GM18873 (cell line): ENCODE data around the gene VPS26B.

Experiments
- ATAC-seq: cut with Tn5 transposase; IDR thresholded peaks from one replicate; pipeline ENCODE4 v1.9.1; 2021; ENCODE audit warnings: mild to moderate bottlenecking, moderate library complexity, moderate number of reproducible peaks; ENCODE audit not compliant: unreplicated experiment, low FRiP score

The VPS26B gene

DNA sequence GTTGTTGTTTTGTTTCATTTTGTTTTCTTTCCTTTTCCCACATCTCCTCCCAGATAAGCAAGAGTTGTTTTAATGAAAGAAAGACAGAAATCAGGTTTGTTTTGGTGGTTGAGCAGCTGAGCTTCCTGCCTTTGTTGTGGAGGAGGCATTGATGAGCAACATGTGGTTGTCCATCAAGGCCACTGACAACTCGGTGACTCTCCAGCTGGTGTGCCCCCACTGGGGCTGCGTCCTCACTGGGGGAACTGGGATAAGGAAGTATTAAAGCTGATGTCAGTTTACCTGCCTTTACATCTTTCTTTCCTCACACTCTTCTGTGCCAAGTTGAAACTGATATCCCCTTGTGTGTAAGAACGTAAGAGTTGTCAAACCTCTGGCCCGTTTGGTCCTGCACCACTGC is 5.9 kb downstream of the VPS26B start:
- no peak for ATAC-seq

DNA sequence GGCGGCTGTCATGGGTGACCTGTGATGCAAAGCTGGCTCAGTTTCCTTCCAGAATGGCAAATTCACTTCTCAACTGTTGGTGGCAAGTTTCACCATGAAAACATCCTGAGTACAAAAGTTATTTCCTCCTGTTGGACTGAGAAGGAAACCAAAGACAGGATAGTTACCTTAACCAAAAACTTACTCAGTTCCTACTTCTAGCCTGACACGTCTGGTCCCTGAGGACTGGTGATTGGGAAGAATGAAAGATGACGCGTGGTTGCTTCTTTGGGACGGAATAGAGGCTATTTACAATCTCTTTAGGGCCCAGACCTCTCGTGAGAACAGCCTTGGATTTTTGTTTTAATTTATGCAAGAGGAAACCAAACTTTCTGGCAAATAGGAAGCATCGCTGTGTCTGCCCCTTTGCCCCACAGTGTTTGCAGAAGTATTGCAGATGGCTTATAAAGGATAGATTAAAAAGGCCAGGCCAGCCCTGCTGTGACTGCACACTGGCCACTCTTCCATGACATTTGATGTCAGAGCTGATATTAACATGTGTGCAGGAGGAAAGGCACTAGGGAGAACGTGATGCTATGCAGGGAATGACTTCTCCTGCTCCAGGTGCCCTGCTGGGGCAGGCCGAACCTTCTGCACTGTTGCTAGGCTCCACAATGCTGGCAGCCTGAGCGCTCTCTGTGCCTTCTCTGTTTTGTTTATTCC is 7.6 kb downstream of the VPS26B start:
- no peak for ATAC-seq

DNA sequence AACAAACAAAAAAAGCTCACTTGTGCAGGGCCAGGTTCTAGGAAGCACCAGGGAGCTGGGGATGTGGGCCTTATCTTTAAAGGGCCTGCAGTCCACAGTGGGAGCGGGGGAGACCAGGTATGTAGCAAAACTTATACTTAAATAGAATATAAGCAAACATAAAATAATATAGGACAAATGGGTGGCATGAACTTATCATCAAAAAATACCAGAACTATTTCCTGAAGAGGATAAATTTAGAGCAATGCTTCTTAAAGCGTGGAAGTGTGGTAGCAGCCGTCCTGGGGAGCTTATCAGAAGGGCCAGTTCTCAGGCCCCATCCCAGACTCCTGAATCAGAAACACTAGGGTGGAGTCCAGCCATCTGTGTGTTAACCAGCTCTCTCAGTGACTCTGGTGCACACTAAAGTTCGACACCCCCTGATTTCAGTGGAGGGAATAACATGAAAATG is 9.3 kb downstream of the VPS26B start:
- ATAC-seq: no peak

DNA sequence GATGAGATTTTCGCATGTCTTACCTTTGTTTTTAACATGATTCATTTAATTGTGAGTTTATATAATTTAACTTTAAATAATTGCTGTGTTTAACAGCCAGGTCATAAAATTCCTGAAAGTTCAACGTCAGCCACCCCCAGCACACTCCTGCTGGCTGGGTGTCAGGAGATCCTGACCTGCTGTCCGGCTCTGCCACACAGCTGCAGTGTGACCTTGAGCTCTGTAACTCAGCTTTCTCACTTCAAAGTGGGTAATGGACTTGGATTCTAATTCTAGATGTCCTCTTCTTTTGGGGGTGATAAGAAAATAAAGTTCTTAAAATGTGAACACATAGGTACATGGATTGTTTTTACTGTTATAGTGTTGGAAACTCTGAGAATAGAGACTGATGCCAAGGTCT is 10.9 kb downstream of the VPS26B start:
- no peak for ATAC-seq

DNA sequence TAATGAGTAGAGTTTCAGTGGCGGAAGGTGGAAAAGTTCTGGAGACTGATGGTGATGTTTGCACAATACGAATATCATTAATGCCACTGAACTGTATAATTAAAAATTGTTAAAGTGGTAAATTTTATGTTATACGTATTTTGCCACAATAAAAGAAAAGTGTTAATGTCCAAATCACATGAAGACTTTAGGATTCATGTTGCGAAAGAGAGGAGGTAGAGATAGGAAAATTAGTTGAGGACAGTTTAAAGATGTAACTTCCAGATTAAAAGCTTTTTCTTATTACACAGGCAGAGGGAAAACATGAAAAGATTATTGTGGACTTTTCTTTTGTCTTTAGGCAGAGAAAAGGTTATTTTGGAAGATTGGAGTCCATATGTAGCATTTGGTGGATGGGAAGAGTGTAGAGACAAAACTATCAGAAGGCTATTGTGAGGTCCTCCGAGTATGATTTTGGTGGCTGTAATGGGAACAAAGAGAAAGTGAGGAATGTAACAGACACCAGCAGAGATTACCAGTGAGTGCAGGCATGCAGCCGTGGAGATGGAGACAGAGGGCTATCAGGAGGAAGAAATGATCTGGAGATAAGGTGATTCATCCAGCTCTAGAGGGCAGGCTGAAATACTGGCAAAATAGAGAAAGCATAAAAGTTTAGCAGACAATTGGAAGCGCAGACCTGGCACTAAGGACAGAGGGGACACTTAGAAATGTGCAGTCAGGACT is 12.5 kb downstream of the VPS26B start:
- ATAC-seq: no peak

DNA sequence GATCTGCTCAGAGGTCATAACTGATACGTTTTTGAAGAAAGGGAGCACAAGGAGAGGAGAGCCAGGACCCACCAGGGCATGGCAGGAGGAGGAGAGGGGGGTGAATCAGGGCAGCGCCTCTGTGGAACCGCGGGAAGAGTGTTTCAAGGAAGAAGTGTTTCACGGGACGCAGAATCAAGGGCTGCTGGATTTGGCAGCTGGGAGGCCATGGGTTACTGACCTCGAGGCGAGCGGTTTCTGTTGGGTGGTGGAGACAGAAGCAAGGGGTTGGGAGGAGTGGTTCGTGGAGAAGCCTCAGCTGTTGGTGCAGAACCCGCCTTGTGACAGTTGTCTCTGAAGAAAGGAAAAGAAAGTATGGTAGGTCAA is 13.1 kb downstream of the VPS26B start:
- no peak for ATAC-seq

DNA sequence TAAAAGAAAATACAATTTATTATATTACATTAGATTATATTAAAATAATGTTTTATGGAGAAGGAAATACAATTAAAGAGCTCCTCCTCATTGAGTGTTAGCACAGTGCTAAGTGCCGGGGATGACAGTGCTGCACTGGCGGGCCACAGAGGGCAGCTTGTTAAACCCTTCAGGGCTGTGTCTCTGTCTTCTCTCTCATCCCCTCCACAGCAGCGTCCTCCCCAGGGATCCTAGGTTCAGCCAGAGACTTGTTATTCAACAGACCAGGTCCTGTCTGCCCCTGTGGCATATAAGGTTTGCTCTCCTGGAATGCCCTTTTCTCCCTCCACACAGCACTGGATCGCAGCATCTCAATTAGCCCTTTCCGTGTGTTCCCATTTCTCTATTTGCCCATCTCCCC is 14.5 kb downstream of the VPS26B start:
- ATAC-seq: no peak

DNA sequence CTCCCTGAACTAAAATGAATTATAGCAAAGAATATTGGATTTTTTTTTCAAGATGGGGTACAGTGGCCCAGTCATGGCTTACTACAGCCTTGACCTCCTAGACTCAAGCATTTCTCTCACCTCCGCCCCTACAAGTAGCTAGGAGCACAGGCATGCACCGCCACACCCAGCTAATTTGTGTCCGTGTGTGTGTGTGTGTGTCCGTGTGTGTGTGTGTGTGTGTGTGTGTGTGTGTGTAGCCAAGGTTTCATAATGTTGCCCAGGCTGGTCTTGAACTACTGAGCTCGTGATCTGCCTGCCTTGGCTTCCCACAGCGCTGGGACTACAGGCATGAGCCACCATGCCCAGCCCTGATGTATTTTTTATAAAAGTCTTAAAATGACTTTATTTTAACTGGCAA is 16.1 kb downstream of the VPS26B start:
- no peak for ATAC-seq

DNA sequence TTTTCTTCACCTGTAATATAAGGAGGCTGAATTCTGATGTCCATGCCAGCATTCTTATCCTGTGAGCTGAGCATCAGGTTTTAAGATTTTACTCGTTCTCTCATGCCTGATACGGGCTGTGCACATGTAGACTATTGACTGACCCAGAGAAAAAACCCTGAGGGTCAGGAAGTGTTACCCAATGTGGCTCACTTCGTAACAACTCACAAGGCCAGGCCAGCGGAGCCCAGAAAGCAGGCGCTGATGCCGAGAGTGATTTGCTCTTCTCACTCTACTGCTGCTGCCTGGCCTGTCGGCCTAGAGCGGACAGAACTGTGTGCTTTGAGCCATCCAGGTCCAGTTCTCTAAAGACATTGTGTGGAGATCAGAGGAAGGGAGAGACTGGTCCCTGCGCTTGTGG is 17.9 kb downstream of the VPS26B start:
- ATAC-seq: no peak

DNA sequence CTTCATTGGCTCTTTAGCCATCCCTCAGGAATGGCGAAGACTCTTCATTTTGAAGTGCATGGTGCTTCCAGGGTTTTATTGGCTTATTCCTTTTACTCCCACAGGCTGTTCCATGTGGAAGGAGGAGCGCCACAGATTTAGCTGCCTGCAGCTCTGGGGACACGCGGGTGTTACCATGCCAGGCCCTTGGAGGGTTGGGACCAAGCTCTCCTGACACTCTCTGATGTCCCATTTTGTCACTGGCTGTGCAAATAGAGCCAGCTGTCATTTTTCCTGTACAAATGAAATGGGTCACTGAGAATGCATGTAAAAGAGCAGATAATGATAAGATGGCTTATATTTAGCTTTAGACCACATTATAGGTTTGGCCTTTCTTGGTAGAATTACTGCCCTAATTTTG is 19.4 kb downstream of the VPS26B start:
- no peak for ATAC-seq

DNA sequence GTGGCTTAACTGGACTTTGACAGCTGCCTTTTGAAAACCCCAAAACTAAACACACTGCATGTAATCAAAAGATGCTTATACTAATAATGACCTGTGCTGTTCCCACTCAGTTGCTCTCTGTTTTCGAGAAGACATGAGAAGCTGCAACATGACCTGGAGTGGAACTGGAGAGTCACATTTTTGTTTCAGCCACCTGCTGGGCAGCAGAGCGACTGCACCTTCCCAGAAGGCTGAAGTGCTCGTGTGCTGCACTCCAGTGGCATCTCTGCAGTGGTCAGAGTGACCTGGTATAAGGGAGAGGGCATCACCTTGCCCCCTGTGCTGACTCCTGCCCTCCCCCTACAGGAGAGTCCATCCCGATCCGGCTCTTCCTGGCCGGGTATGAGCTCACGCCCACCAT is 20.1 kb downstream of the VPS26B start:
- ATAC-seq: no peak

DNA sequence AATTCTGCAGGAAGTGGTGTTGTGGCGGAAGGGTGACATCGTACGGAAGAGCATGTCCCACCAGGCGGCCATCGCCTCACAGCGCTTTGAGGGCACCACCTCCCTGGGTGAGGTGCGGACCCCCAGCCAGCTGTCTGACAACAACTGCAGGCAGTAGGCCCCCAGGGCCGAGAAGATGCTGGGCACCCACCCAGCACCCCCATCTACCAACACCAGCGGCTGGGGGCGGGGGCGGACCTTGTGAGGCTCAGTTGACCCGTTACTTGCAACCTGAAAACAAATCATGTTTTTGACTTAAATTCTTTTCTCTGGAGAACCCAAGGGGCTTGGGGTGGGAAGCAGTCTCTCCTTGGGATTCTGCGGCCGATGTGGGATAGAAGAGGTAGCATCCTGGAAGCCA is 21.0 kb downstream of the VPS26B start:
- no peak for ATAC-seq

DNA sequence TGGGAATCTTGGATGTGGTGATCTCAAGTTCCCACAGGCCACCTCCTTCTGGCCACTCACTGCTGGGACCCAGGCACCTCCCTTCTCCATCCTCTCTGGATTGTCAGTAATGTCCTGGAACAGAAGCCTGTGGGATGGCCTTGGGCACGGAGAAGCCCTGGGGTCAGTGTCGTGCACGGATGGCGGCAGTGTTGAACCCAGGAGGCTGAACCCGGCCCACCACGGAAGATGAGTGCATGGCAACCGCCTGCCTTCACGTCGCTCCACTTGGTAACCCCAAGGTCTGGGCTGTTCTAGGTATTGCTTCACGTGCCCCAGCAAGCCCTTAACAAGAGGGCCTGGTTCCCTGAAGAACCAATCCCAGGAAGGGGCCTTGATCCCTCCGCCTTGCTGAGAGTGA is 21.6 kb downstream of the VPS26B start:
- no peak for ATAC-seq

DNA sequence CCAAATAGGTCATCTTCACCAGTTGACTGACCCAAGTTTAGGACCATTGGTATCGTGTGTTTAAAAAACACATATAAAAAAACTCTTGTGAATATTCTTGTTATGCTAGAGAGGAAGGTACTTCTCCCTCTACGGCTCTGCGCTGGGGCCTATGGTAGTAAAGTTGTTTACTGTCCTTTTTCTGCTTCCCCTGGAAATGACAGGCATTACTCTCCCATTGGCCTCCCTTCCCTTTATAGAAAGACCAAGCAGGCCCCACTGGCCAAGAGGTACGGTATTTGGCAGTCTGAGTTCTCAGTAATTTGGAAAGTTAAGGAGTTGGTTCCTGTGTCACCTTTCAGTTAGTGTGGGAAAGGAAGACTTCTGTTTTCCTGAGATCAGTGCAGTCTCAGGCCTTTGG is 22.2 kb downstream of the VPS26B start:
- no peak for ATAC-seq

DNA sequence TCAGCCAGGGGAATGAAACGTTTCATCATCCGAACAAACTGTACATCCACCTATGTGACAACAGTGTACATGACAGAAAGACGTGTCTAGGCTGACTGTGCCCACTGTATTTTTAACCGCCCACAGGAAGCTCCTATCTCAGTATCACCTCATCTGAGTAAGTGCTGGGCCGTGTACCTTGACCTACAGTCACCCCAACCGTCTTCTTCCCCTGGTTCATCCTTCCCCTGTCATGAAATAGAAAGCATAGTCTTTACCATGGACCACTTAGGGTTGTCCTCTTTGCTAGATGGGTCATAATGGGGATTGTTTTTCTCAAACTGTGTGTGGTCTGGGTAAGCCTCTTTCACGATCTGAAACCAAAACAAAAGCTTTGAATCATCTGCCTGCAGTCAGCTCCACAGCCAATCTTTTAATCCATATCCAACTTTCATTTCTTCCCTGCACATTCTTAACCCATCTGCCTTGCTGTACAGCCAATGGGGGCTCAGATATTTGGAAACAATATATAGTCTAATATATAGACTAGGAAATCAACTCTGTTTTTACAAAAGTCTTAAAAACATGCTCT is 24.5 kb downstream of the VPS26B start:
- no peak for ATAC-seq

DNA sequence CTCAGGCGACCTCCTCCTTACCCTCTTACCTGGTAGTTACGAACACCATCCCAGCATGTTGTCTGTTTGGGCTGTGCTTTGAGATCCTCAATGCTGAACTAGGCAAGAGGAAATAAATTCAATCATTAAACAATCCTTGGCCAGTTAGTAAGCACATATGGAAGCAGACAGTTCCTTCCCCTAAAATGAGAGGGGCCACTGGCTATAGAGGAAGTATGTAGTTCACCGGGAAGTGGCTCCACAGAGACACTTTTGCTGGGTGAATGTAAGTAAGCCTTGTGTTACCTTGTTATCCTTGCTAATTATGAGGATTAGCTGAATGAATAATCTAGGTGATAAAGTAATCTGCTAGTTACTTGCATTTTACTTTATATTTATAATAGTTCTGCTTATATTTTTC is 25.8 kb downstream of the VPS26B start:
- ATAC-seq: no peak

DNA sequence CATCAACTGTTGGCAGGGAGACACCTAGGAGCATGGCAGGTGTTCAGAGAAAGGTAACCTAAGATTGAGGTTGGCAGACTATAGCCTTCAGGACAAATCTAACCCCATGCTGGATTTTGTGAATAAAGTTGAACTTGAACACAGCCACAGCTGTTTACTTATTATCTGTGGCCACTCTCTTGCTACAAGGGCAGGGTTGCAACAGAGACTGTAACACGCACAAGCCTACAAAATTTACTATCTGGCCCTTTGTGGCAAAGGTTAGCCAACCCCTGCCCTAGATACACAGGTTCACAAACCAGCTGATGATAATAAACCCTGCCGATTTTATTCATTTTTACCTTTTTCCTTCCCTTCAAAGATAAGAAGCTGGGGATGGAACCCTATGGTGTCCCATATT is 26.2 kb downstream of the VPS26B start:
- no peak for ATAC-seq

DNA sequence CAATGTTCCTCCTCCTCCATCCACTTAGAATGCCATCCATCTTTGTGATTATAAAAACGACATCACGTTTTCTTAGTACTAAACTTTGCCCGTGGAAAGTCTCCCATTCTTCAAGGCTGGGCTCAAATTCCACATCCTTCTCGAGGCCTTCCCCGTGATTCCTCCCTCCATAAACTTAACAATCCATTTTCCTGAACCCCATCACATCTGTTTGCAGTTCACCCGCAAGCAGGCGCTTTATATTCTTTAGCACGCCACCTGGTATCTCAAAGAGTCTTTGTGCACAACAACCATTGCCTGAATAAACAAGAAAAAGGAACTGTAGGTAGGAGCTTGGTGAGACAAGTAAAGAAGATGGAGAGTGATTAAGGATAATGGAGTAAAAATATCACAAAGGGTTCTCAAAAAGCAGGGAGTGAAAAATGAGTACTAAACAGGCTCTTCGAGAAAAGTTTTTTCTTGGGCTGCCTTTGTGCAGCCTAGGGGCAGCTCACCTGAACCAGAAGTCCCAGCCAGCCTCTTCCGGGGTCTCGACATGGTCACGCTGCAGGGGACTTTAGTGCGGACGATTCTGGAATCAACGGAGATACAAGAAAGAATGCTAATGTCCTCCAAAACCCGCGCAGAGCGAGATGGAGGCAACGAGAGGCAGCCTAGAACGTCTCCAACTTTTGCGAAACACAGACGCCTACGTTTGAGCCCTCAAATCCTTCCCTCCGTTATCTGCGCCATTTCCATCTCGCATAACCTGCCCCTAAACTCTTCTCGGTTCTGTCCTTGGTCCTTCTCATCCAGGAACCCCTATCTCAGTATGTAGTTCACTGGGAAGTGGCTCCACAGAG is 28.1 kb downstream of the VPS26B start:
- ATAC-seq: peak; percentile 26

DNA sequence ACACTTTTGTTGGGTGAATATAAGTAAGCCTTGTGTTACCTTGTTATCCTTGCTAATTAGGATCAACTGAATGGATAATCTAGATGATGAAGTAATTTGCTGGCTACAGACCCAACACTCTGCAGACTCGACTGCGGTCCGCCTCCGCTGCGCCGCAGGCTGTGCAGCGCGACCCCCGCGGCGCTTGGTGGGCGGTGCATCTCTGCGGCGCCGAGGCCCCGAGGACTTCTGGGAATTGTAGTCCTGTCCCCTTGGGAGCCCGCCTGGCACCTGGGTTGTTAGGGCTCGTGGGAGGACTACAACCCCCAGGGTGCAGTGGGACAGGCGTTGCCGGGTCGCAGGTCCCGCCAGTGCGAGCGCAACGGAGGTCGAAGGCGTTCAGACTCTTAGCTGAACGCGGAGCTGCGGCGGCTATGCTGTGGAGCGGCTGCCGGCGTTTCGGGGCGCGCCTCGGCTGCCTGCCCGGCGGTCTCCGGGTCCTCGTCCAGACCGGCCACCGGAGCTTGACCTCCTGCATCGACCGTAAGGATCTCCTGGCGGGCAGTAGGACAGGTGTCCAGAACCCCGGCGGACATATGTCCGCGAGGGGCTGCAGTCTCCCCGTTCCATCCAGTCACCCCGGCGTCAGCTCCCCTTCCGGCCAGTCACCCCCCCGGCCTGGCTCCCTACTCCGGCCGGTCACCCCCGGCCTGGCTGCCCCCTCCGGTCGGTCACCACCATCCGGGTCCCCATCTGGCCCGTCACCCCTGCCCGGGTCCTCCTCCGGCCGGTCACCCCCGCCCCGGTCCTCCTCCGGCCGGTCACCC is 28.9 kb downstream of the VPS26B start, which contains the start of the genes ACAD8 and THYN1:
TSS of gene ACAD8 (plus strand) at position 381 of the 806 bp plus-strand sequence. CDS start at position 414, 33 bp downstream.
TSS of gene THYN1 (minus strand) at position 165 of the 806 bp plus-strand sequence. CDS start 470 bp downstream, outside the sequence.
- ATAC-seq: peak; percentile 99
